HG02884 (cell line): ENCODE data around the gene EIF2B5.

Source experiments
- ATAC-seq: cut with Tn5 transposase; IDR thresholded peaks from one replicate; pipeline ENCODE4 v1.9.1; 2021; ENCODE audit warnings: mild to moderate bottlenecking, moderate library complexity; ENCODE audit not compliant: unreplicated experiment

EIF2B5 gene

GRCh38 chr3:184172681-184173373, 37.7 kb downstream of the EIF2B5 start:
- ATAC-seq = no peak

GRCh38 chr3:184173374-184173722, 38.2 kb downstream of the EIF2B5 start:
- ATAC-seq = no peak

- no peak for ATAC-seq
Observed at GRCh38 chr3:184174284-184174645, 39.1 kb downstream of the EIF2B5 start.

- ATAC-seq = peak; percentile 92
Observed at GRCh38 chr3:184174646-184175492, 39.7 kb downstream of the EIF2B5 start, which contains the start of gene AP2M1. AP2M1 (plus strand) TSS chr3:184174855; CDS start chr3:184176994, 2,139 bp downstream.

- no peak for ATAC-seq
Observed at GRCh38 chr3:184175506-184175905, 40.3 kb downstream of the EIF2B5 start.

- ATAC-seq = no peak
Observed at GRCh38 chr3:184175981-184176376, 40.8 kb downstream of the EIF2B5 start.

- no peak for ATAC-seq
Observed at GRCh38 chr3:184176377-184177330, 41.5 kb downstream of the EIF2B5 start.

- ATAC-seq = no peak
Observed at GRCh38 chr3:184177331-184177731, 42.2 kb downstream of the EIF2B5 start.

- ATAC-seq = no peak
Observed at GRCh38 chr3:184177767-184178306, 42.7 kb downstream of the EIF2B5 start.

- no peak for ATAC-seq
Observed at GRCh38 chr3:184178521-184179138, 43.5 kb downstream of the EIF2B5 start.

GRCh38 chr3:184180165-184180564, 45.0 kb downstream of the EIF2B5 start:
- no peak for ATAC-seq

- ATAC-seq = no peak
Observed at GRCh38 chr3:184181596-184181995, 46.4 kb downstream of the EIF2B5 start.

GRCh38 chr3:184183679-184184078, 48.5 kb downstream of the EIF2B5 start:
- ATAC-seq = no peak

- no peak for ATAC-seq
Observed at GRCh38 chr3:184184546-184185230, 49.5 kb downstream of the EIF2B5 start.

GRCh38 chr3:184185461-184186183, 50.5 kb downstream of the EIF2B5 start:
- peak; percentile 85 for ATAC-seq

- peak; percentile 17 for ATAC-seq
Observed at GRCh38 chr3:184186184-184186901, 51.2 kb downstream of the EIF2B5 start, which contains the start of gene ABCF3. ABCF3 (plus strand) TSS chr3:184186199; CDS start chr3:184186208, 9 bp downstream.

GRCh38 chr3:184186902-184187207, 51.7 kb downstream of the EIF2B5 start:
- no peak for ATAC-seq

GRCh38 chr3:184188080-184188479, 52.9 kb downstream of the EIF2B5 start:
- no peak for ATAC-seq

GRCh38 chr3:184189421-184189820, 54.3 kb downstream of the EIF2B5 start:
- ATAC-seq = no peak
